ENCODE results near the gene RTN4IP1. TPM values are rescaled to one million over a fixed set of nuclear protein-coding genes. Genes with fewer than 3 reads are reported as not detected.
A peak's percentile ranks its signal among the peaks of the same experiment; 100 is the strongest.
"Not testable (repeated sequence)": the region's sequence is repeated elsewhere in the genome, so short reads cannot be mapped to it uniquely, and the experiment has no call there.

Gene RTN4IP1
- total RNA-seq, 1 donor from 2014 or later, result 17.0 TPM

DNA sequence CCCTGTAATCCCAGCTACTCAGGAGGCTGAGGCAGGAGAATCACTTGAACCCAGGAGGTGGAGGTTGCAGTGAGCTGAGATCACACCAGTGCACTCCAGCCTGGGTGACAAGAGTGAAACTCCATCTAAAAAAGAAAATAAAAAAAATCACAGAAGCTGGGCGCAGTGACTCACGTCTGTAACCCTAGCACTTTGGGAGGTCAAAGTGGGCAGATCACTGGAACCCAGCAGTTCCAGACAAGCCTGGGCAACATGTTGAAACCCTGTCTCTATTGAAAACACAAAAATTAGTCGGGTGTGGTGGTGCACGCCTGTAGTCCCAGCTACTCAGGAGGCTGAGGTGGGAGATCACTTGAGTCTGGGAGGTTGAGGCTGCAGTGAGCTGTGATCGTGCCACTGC is 69.6 kb downstream of the RTN4IP1 start:
- intact Hi-C loops (cut with DNase I), result loop anchor here (10.0 kb wide), 1 partner anchor 415 kb away; the partner anchor contains the start of gene CD24
- ATAC-seq; DNase-seq (ENCODE audit: missing footprints): not testable (repeated sequence)

DNA sequence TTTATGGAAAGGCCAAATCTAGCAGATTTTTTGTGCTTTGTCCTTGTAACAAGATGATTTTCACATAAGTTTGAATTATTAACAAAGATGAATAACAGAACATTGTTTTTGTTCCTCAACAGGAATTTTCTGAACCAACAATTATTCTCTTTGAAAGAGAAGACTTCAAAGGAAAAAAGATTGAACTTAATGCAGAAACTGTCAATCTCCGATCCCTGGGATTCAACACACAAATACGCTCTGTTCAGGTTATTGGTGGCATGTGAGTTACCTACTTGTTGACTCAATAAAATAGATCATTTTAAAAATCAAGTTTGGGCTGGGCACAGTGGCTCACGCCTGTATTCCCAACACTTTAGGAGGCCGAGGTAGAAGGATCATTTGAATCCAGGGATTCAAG is 70.9 kb downstream of the RTN4IP1 start:
- intact Hi-C loops (cut with DNase I), result no loop called here
- DNase-seq (ENCODE audit: missing footprints), result no peak
- no peak for ATAC-seq

DNA sequence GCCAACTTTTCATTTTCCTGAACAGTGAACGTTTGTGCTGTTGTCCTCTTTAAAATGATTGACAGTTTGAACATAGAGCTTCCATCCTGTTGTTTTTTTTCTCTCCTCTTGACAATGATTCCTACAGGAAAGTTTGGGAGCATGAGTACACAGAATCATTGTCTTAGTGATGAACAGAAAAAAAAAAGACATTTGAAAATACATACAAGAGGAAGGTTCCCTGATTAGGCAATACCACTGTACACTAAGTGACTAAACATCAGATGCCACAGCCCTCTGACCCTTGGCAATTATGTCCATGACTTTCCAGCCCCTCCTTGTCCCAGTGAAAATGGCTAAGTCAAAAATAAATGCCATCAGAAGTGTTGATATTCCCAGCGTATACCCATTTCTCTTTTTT is 71.5 kb downstream of the RTN4IP1 start:
- ATAC-seq (no peak), DNase-seq (ENCODE audit: missing footprints) (no peak)
- intact Hi-C loops (cut with DNase I), result no loop called here

DNA sequence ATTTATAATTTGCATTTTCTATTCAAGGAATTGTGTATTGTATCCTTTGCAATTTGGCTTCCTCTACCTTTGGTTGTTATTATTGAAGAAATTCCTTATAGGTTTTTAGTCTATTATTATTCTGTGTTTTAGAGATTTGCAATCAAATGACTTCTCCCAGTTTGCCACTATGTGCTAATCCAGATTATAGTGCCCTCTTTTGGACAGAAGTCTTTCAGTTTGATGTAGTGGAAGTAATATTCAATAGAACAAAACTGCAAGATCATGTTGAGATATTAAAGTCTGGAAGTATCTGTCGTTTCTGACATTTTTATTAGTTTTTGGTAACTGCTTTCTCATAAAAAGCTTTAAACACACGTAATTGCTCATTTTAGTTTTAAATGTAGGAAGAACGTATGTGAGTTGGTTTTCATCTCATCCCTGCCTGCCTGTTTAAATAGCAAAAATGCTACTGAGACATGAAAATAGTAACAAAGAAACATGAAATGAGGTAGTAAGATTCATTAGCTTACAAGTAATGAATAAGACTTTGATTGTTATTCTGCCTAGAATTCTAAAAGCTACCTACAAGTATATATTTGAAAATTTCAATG is 72.8 kb downstream of the RTN4IP1 start:
- intact Hi-C loops (cut with DNase I), result no loop called here
- DNase-seq (ENCODE audit: missing footprints), result no peak

GRCh38 chr6:106555767-106556166 is 73.5 kb downstream of the RTN4IP1 start:
- no peak for ATAC-seq
- DNase-seq (ENCODE audit: missing footprints), result no peak
- intact Hi-C loops (cut with DNase I), result no loop called here

More for the DNA sequence above, 72.8 kb downstream of the RTN4IP1 start:
- no peak for ATAC-seq

GRCh38 chr6:106553440-106553839 is 75.9 kb downstream of the RTN4IP1 start:
- intact Hi-C loops (cut with DNase I), result no loop called here
- no peak for ATAC-seq
- DNase-seq (ENCODE audit: missing footprints), result no peak

DNA sequence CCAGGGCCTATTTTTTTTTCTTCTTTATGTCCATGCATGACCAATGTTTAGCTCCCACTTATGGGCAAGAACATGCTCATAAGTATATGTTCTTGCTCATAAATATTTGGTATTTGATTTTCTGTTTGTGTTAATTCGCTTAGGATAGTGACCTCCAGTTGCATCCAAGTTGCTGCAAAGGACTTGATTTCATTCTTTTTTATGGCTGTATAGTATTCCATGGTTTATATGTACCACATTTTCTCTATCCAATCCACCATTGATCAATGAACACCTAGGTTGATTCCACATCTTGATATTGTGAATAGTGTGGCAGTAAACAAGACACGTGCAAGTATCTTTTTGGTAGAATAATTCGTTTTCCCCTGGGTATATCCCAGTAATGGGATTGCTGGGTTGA is 78.1 kb downstream of the RTN4IP1 start:
- DNase-seq (ENCODE audit: missing footprints) (no peak), ATAC-seq (no peak)
- intact Hi-C loops (cut with DNase I), result no loop called here

DNA sequence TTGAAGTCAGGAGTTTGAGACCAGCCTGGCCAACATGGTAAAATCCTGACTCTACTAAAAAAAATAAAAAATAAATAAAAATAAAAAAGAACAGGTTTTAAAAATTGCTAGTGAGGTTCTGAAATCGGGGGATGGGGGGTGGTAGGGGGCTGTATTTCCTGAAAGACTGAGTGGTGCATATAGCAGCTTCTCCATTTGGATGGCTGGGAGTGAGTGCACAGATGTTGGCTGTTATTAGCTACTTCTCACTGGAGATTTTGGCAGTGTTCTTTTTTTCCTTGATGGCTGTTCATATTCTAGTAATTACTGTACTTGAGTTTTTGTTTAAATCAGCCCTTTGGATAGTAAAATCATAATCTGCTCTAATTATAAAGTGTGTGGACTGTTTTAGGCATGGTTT is 79.8 kb downstream of the RTN4IP1 start:
- intact Hi-C loops (cut with DNase I), result no loop called here
- ATAC-seq (no peak), DNase-seq (ENCODE audit: missing footprints) (no peak)

GRCh38 chr6:106548926-106549455 is 80.3 kb downstream of the RTN4IP1 start:
- DNase-seq (ENCODE audit: missing footprints); ATAC-seq; intact Hi-C loops (cut with DNase I): not testable (repeated sequence)

DNA sequence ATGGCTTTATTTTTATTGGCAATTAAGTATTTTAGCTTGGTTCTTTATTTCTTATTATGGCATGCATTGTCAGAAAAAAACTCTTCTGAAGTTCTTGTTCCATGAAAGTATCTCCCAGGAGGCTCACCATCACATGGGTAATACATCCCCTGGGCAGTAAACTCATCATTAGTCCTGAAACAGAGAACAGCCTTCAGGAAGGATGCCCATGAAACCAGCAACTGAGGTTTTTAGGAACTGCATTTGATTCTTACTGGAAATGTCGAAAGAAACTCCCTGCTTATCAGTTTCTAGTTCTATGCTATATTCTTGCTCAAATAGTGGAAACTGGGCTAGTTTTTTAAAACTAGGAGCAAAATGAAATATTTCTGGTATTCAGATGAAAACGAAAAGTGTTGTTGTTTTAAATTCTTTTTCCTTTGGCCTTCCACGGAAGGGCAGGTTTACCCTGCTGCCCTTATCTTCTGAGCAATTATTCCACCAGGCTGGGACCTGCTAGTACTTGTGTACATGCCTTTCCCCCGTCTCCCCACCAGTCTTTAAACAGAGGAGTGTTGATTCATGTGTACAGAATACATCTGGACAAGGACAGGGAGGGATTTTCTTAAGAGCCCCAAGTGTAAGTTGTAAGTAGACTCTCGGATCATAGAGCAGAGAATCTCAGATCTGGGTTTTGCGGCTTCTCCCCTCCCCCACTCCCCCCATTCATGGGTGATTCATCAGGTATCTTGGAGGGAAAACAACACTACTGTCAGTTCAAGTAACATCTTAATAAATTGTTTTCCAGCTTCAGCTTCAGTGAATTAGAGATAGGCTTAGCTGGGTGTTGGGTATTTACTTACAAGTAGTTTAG is 81.5 kb downstream of the RTN4IP1 start:
- no peak for ATAC-seq
- DNase-seq (ENCODE audit: missing footprints), result no peak
- intact Hi-C loops (cut with DNase I), result no loop called here

GRCh38 chr6:106546691-106547414 is 82.4 kb downstream of the RTN4IP1 start:
- DNase-seq (ENCODE audit: missing footprints), result no peak
- intact Hi-C loops (cut with DNase I), result no loop called here
- peak; percentile 65 for ATAC-seq

DNA sequence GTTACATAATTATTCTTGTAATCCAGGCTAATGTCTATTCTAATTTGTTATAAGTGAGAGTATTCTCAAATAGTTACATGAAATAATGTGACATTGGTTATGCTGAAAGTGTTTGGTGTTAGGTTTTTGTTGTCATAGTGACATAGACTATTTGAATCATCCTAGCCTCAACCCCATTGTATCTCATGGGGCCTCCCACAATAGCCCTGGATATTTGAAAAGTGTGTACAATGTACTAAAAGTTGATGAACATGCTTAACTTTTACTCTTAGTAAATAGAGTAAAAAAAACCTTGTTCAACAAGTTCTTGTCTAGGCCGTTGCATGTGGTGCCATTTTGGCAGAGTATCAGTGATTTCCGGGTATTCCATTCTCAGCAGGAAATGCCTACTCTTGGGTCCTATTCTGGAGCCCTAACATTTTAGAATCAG is 83.0 kb downstream of the RTN4IP1 start:
- ATAC-seq (no peak), DNase-seq (ENCODE audit: missing footprints) (no peak)
- intact Hi-C loops (cut with DNase I), result no loop called here

GRCh38 chr6:106540907-106541306 is 88.4 kb downstream of the RTN4IP1 start:
- ATAC-seq (no peak), DNase-seq (ENCODE audit: missing footprints) (no peak)
- intact Hi-C loops (cut with DNase I), result no loop called here

- DNase-seq (ENCODE audit: missing footprints), result no peak
- no peak for ATAC-seq
- intact Hi-C loops (cut with DNase I), result no loop called here
Measured at GRCh38 chr6:106540432-106540831, 88.9 kb downstream of the RTN4IP1 start.

DNA sequence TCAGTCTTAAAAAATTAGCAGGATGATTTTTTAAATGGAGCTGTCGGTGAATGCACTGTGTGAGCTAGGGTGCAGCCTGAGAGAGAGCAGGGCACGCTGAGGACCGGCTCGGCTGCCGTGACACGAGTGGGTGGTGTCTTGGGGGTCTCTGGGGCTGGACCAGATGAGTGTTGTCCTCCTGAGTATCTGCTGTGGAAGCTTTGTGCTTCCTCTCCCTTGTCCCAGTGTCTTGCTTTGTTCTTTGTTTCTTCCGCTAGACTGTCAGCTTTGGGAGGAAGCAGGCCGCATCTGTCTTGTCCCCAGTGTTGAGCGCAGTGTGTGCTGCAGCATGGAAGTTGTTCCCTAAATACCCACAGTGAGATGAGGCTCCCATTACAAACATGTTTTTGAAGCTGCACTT is 89.4 kb downstream of the RTN4IP1 start:
- DNase-seq (ENCODE audit: missing footprints), result no peak
- ATAC-seq, result peak; percentile 56
- intact Hi-C loops (cut with DNase I), result no loop called here

DNA sequence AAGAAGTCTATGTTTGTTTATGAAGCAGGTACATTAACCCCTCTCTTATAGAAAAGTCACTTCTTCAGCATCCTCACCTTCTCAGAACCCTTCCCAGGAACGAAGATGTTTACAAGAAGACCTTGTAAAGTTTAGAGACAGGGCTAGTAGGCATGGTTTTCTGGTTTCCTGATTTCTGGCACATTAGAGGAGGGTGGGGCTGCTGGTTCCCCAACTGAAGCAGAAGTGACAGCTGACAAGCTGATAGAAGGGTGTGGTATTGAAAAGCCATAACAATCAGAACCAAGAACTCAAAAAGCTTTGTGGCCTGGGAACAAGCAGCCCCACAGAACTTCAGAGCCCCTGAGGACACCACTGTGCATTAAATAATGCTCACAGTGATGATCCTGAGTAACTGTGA is 91.2 kb downstream of the RTN4IP1 start:
- DNase-seq (ENCODE audit: missing footprints) (no peak), ATAC-seq (no peak)
- intact Hi-C loops (cut with DNase I), result no loop called here

DNA sequence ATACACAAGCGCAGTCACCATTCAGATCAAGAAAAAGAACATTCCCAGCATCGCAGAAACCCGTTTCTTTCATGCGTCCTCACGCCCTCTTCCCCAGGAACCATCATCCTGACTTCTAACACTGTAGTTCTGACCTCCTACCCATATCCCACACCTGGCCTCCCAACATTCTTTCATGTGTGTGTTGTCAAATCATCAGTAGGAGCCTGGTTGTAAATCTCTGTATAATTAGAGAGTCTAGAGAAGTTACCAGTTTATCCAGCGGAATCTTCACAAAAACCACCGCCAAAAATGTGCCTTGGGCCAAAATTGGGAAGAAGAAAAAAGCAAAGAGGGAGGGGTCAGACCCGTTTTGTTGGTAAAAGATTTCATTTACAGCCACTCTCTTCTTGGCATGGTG is 91.6 kb downstream of the RTN4IP1 start:
- ATAC-seq, result no peak

GRCh38 chr6:106536851-106537250 is 92.4 kb downstream of the RTN4IP1 start:
- intact Hi-C loops (cut with DNase I), result no loop called here
- DNase-seq (ENCODE audit: missing footprints) (no peak), ATAC-seq (no peak)

More for the DNA sequence above, 91.6 kb downstream of the RTN4IP1 start:
- DNase-seq (ENCODE audit: missing footprints), result no peak
- intact Hi-C loops (cut with DNase I), result no loop called here

GRCh38 chr6:106536357-106536756 is 92.9 kb downstream of the RTN4IP1 start:
- DNase-seq (ENCODE audit: missing footprints), result no peak
- intact Hi-C loops (cut with DNase I), result no loop called here
- ATAC-seq, result no peak
